Large intestine (tissue), 1 donor: ENCODE results near the gene SLC18A3. TPM values are rescaled to one million over a fixed set of nuclear protein-coding genes. Genes with fewer than 3 reads are reported as not detected.

Experiments used
- polyA plus RNA-seq: library from polyadenylated mRNA; unstranded; fragments of 120-200 nt; gene quantifications from one replicate; pipeline ENCODE4 v1.2.1, GENCODE V29; 2013

Gene SLC18A3
- polyA plus RNA-seq, 1 donor = 3.5 TPM

Other genes with a start within 250 kb of the SLC18A3 start
- 0.78 TPM for gene DRGX, start 214.2 kb upstream of the SLC18A3 start, polyA plus RNA-seq
- 13.2 TPM for gene ERCC6, start 71.2 kb upstream of the SLC18A3 start, polyA plus RNA-seq
- 0.96 TPM for gene CHAT, start 3.7 kb downstream of the SLC18A3 start, polyA plus RNA-seq
- gene C10orf53, start 69.3 kb downstream of the SLC18A3 start, polyA plus RNA-seq = 0.03 TPM
- 20.0 TPM for gene OGDHL, start 152.0 kb downstream of the SLC18A3 start, polyA plus RNA-seq